Astrocyte (in vitro differentiated cells and primary cell): ENCODE measurements around the gene BCL7B. TPM values are rescaled to one million over a fixed set of nuclear protein-coding genes. Genes with fewer than 3 reads are reported as not detected.

ENCODE experiments used
- DNase-seq: peaks from one replicate; pipeline ENCODE4 v3.0.0-alpha.2; 2010; ENCODE audit warnings: low read depth
- FAIRE-seq: peaks from 2 replicates; lab custom pipeline; 2011; peaks lifted over from hg19 to GRCh38; lab: Jason Lieb, UNC
- H2AFZ ChIP-seq: 2 replicates; pipeline ENCODE4 v1.6.0; 2012; ENCODE audit warnings: low read depth, low read length, inconsistent platforms
- H3K27ac ChIP-seq: 2 replicates; pipeline ENCODE4 v1.5.1; 2011; ENCODE audit warnings: low read depth, low read length, inconsistent platforms
- H3K27me3 ChIP-seq: 2 replicates; pipeline ENCODE4 v1.6.0; 2011; ENCODE audit warnings: low read length, inconsistent platforms; ENCODE audit not compliant: insufficient read depth
- H3K36me3 ChIP-seq: 2 replicates; pipeline ENCODE4 v1.5.1; 2011; ENCODE audit warnings: low read length, inconsistent platforms; ENCODE audit not compliant: insufficient read depth
- H3K4me1 ChIP-seq: 2 replicates; pipeline ENCODE4 v1.5.1; 2011; ENCODE audit warnings: low read length, inconsistent platforms; ENCODE audit not compliant: insufficient read depth
- H3K4me2 ChIP-seq: 2 replicates; pipeline ENCODE4 v1.6.0; 2012; ENCODE audit warnings: low read length, inconsistent platforms
- H3K4me3 ChIP-seq: 2 replicates; pipeline ENCODE4 v1.5.1; 2011; ENCODE audit warnings: low read depth, mild to moderate bottlenecking, low read length, inconsistent platforms; ENCODE audit not compliant: insufficient read depth
- H3K79me2 ChIP-seq: 2 replicates; pipeline ENCODE4 v1.6.0; 2012; ENCODE audit warnings: mild to moderate bottlenecking, low read length, inconsistent platforms; ENCODE audit not compliant: insufficient read depth
- H3K9ac ChIP-seq: 2 replicates; pipeline ENCODE4 v1.6.0; 2012; ENCODE audit warnings: mild to moderate bottlenecking, low read length, inconsistent platforms
- H3K9me3 ChIP-seq: 2 replicates; pipeline ENCODE4 v1.5.1; 2012; ENCODE audit warnings: low read depth, mild to moderate bottlenecking, low read length, inconsistent platforms; ENCODE audit not compliant: insufficient read depth
- H4K20me1 ChIP-seq: 2 replicates; pipeline ENCODE4 v1.6.0; 2012; ENCODE audit warnings: low read length, inconsistent platforms; ENCODE audit not compliant: insufficient read depth
- H3K27ac Mint-ChIP-seq: one replicate; pipeline ENCODE4 v1.8.0; 2021; ENCODE audit warnings: mild to moderate bottlenecking, mixed read lengths; ENCODE audit not compliant: unreplicated experiment
- H3K27me3 Mint-ChIP-seq: one replicate; pipeline ENCODE4 v1.8.0; 2021; ENCODE audit warnings: low read depth, mixed read lengths; ENCODE audit not compliant: unreplicated experiment
- H3K36me3 Mint-ChIP-seq: one replicate; pipeline ENCODE4 v1.8.0; 2021; ENCODE audit warnings: low read depth, mixed read lengths; ENCODE audit not compliant: unreplicated experiment
- H3K4me1 Mint-ChIP-seq: one replicate; pipeline ENCODE4 v1.8.0; 2021; ENCODE audit warnings: low read depth, mixed read lengths; ENCODE audit not compliant: unreplicated experiment
- H3K4me3 Mint-ChIP-seq: one replicate; pipeline ENCODE4 v1.8.0; 2021; ENCODE audit warnings: mild to moderate bottlenecking, moderate library complexity, mixed read lengths; ENCODE audit not compliant: unreplicated experiment
- H3K9me3 Mint-ChIP-seq: one replicate; pipeline ENCODE4 v1.8.0; 2021; ENCODE audit warnings: mild to moderate bottlenecking, mixed read lengths; ENCODE audit not compliant: unreplicated experiment
- CTCF ChIP-seq: IDR thresholded peaks from 2 replicates; pipeline ENCODE4 v1.5.1; 2011; ENCODE audit warnings: low read depth, mild to moderate bottlenecking, inconsistent platforms, low read length, moderate library complexity; ENCODE audit not compliant: insufficient read depth
- EZH2 ChIP-seq: IDR thresholded peaks from 2 replicates; pipeline ENCODE4 v1.6.1; 2012; ENCODE audit warnings: mild to moderate bottlenecking, low read length, inconsistent platforms; ENCODE audit not compliant: insufficient read depth
- total RNA-seq: library from RNA; stranded (reverse); gene quantifications from 2 replicates; pipeline ENCODE4 v1.2.1, GENCODE V29; 2021

The BCL7B gene
- total RNA-seq, 1 donor from 2014 or later, result 30.1 TPM

- Mint-ChIP-seq H3K9me3 (no peaks in the 10 kb centered on the region), H3K27me3 (peaks cover 28% of the 10 kb centered on the region), H3K4me3 (no peak overlapping the region), H3K36me3 (no peaks in the 10 kb centered on the region), H3K4me1 (no peaks in the 10 kb centered on the region), H3K27ac (no peak overlapping the region)
- H2AFZ ChIP-seq, result no peak overlapping the region
- H3K9ac ChIP-seq, result no peak overlapping the region
- H3K4me3 ChIP-seq, result no peak overlapping the region
- TF ChIP-seq EZH2 (no peak), CTCF (no peak)
- DNase-seq, result no peak
- no peaks in the 10 kb centered on the region for H3K79me2 ChIP-seq
- no peaks in the 10 kb centered on the region for H3K36me3 ChIP-seq
- no peak overlapping the region for H3K4me2 ChIP-seq
- no peak for FAIRE-seq
- H4K20me1 ChIP-seq, result no peaks in the 10 kb centered on the region
- no peak overlapping the region for H3K27ac ChIP-seq
- H3K27me3 ChIP-seq, result no peaks in the 10 kb centered on the region
- H3K9me3 ChIP-seq, result no peaks in the 10 kb centered on the region
- no peaks in the 10 kb centered on the region for H3K4me1 ChIP-seq
Observed at GRCh38 chr7:73602721-73603651, 45.5 kb upstream of the BCL7B start.

- TF ChIP-seq EZH2 (no peak), CTCF (no peak)
- no peak for FAIRE-seq
- Mint-ChIP-seq H3K4me1 (no peaks in the 10 kb centered on the region), H3K4me3 (no peak overlapping the region), H3K27ac (no peak overlapping the region), H3K36me3 (no peaks in the 10 kb centered on the region), H3K9me3 (no peaks in the 10 kb centered on the region), H3K27me3 (peaks cover 30% of the 10 kb centered on the region)
- Histone ChIP-seq H3K4me1 (no peaks in the 10 kb centered on the region), H3K9me3 (no peaks in the 10 kb centered on the region), H4K20me1 (no peaks in the 10 kb centered on the region), H3K79me2 (no peaks in the 10 kb centered on the region), H2AFZ (no peak overlapping the region), H3K4me3 (no peak overlapping the region), H3K36me3 (no peaks in the 10 kb centered on the region), H3K27ac (no peak overlapping the region), H3K9ac (no peak overlapping the region), H3K4me2 (no peak overlapping the region), H3K27me3 (no peaks in the 10 kb centered on the region)
- DNase-seq, result no peak
Observed at GRCh38 chr7:73599916-73600315, 42.4 kb upstream of the BCL7B start.
